Ascending aorta (tissue), 2 donors: ENCODE results near the gene GRIK3. TPM values are rescaled to one million over a fixed set of nuclear protein-coding genes. Genes with fewer than 3 reads are reported as not detected.

ENCODE experiments used
- DNase-seq, 2 donors: peaks; one replicate each; pipeline ENCODE4 v3.0.0-alpha.2; 2019; ENCODE audit warnings: low spot score in 2 of 2
- H3K27ac ChIP-seq, 2 donors: fragments of 200-600 bp; sonication (generic); one replicate each; pipeline ENCODE4 v1.5.1; 2016 to 2017; ENCODE audit warnings: mild to moderate bottlenecking in 1 of 2
- H3K27me3 ChIP-seq: fragments of 200-600 bp; sonication (generic); one replicate; pipeline ENCODE4 v1.5.1; 2017
- H3K36me3 ChIP-seq, 2 donors: fragments of 200-600 bp; sonication (generic); one replicate each; pipeline ENCODE4 v1.5.1; 2016
- H3K4me1 ChIP-seq, 2 donors: fragments of 200-600 bp; sonication (generic); one replicate each; pipeline ENCODE4 v1.5.1; 2016 to 2017; ENCODE audit warnings: mild to moderate bottlenecking in 1 of 2
- H3K4me3 ChIP-seq, 2 donors: fragments of 200-600 bp; sonication (generic); one replicate each; pipeline ENCODE4 v1.5.1; 2016 to 2017; ENCODE audit warnings: mild to moderate bottlenecking in 1 of 2
- H3K9me3 ChIP-seq, 2 donors: fragments of 200-600 bp; sonication (generic); one replicate each; pipeline ENCODE4 v1.5.1; 2016
- intact Hi-C: fragments of 100-400 bp; cut with DNase I; formaldehyde crosslinking; loops from one replicate; pipeline ENCODE4 v1.15.1; 2023
- total RNA-seq: library from RNA; depleted of rRNA; stranded (reverse); fragments of >200 nt; gene quantifications from one replicate; pipeline ENCODE4 v1.1.0, GENCODE V29; 2016
- TF ChIP-seq, protein P1 (sequence below), 3 experiments: fragments of 200-600 bp in 2 of 3; fragments of 450-650 bp in 1 of 3; sonication (generic) in 2 of 3; IDR thresholded peaks; one replicate each; pipeline ENCODE4 v1.5.1; 2016 to 2019; ENCODE audit warnings: antibody characterized with exemption in 3 of 3, mild to moderate bottlenecking in 1 of 3, moderate library complexity in 1 of 3

The GRIK3 gene
- total RNA-seq, 1 donor from 2014 or later: under 0.01 TPM

GRCh38 chr1:36961062-36961615 is 73.2 kb downstream of the GRIK3 start:
- TF ChIP-seq, protein P1, sequence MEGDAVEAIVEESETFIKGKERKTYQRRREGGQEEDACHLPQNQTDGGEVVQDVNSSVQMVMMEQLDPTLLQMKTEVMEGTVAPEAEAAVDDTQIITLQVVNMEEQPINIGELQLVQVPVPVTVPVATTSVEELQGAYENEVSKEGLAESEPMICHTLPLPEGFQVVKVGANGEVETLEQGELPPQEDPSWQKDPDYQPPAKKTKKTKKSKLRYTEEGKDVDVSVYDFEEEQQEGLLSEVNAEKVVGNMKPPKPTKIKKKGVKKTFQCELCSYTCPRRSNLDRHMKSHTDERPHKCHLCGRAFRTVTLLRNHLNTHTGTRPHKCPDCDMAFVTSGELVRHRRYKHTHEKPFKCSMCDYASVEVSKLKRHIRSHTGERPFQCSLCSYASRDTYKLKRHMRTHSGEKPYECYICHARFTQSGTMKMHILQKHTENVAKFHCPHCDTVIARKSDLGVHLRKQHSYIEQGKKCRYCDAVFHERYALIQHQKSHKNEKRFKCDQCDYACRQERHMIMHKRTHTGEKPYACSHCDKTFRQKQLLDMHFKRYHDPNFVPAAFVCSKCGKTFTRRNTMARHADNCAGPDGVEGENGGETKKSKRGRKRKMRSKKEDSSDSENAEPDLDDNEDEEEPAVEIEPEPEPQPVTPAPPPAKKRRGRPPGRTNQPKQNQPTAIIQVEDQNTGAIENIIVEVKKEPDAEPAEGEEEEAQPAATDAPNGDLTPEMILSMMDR (IDR thresholded peaks at IDR 0.05): no peak
- Histone ChIP-seq H3K4me1 (no peaks in the 10 kb centered on the region), H3K36me3 (no peaks in the 10 kb centered on the region), H3K9me3 (no peaks in the 10 kb centered on the region), H3K4me3 (no peak overlapping the region), H3K27ac (no peak overlapping the region), H3K27me3 (no peaks in the 10 kb centered on the region)
- no peak for DNase-seq
- intact Hi-C loops: no loop called here

DNA sequence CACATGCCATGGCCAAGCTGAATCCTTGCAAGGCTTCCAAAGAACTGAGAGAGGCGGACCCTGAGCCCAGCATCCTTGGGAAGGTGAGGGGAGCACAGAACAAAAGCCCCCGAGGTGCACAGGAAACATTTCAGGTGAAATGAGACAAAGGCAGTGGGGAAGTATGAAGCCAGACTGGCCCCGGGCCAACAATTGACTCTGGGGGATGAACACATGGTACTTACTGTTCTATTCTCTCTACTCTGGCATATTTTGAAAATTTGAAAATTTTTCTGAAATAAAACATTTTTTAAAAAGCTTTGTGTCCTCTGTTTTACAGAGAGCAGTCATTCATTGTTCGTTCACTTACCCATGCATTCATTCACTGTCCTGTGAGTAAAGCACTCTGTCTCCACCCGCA is 77.7 kb downstream of the GRIK3 start:
- Histone ChIP-seq H3K4me3 (no peak overlapping the region), H3K36me3 (no peaks in the 10 kb centered on the region), H3K9me3 (no peaks in the 10 kb centered on the region), H3K27ac (no peak overlapping the region), H3K27me3 (no peaks in the 10 kb centered on the region), H3K4me1 (no peaks in the 10 kb centered on the region)
- intact Hi-C loops: no loop called here
- TF ChIP-seq, protein P1 (IDR thresholded peaks at IDR 0.05): no peak
- DNase-seq: no peak

- intact Hi-C loops: no loop called here
- Histone ChIP-seq H3K9me3 (no peaks in the 10 kb centered on the region), H3K27me3 (no peaks in the 10 kb centered on the region), H3K27ac (no peak overlapping the region), H3K36me3 (no peaks in the 10 kb centered on the region), H3K4me1 (no peaks in the 10 kb centered on the region), H3K4me3 (no peak overlapping the region)
- DNase-seq: no peak
- TF ChIP-seq, protein P1 (IDR thresholded peaks at IDR 0.05): no peak
Measured at GRCh38 chr1:36955016-36955415, 79.3 kb downstream of the GRIK3 start.

GRCh38 chr1:36953061-36953460 is 81.3 kb downstream of the GRIK3 start:
- H3K9me3 ChIP-seq: no peaks in the 10 kb centered on the region
- no peaks in the 10 kb centered on the region for H3K4me1 ChIP-seq
- intact Hi-C loops: no loop called here
- H3K27me3 ChIP-seq: no peaks in the 10 kb centered on the region
- TF ChIP-seq, protein P1 (IDR thresholded peaks at IDR 0.05): no peak
- H3K36me3 ChIP-seq: no peaks in the 10 kb centered on the region
- DNase-seq: no peak
- H3K27ac ChIP-seq: no peak overlapping the region
- no peak overlapping the region for H3K4me3 ChIP-seq

GRCh38 chr1:36951761-36952160 is 82.6 kb downstream of the GRIK3 start:
- Histone ChIP-seq H3K4me1 (no peaks in the 10 kb centered on the region), H3K27me3 (no peaks in the 10 kb centered on the region), H3K36me3 (no peaks in the 10 kb centered on the region), H3K27ac (no peak overlapping the region), H3K9me3 (no peaks in the 10 kb centered on the region), H3K4me3 (no peak overlapping the region)
- intact Hi-C loops: no loop called here
- TF ChIP-seq, protein P1 (IDR thresholded peaks at IDR 0.05): no peak
- no peak for DNase-seq

- no peaks in the 10 kb centered on the region for H3K9me3 ChIP-seq
- TF ChIP-seq, protein P1 (IDR thresholded peaks at IDR 0.05): no peak
- no peaks in the 10 kb centered on the region for H3K36me3 ChIP-seq
- H3K27ac ChIP-seq: no peak overlapping the region
- DNase-seq: no peak
- no peaks in the 10 kb centered on the region for H3K4me1 ChIP-seq
- H3K27me3 ChIP-seq: no peaks in the 10 kb centered on the region
- H3K4me3 ChIP-seq: no peak overlapping the region
- intact Hi-C loops: no loop called here
Measured at GRCh38 chr1:36951292-36951750, 83.0 kb downstream of the GRIK3 start.
